Stimulated activated memory B cell treated with anti-CD40 and anti-IgM and Interleukin-4, amounts not matched to agents 10 μg/mL and 1 μg/mL and 100 μg/mL, for 72 hours (primary cell): ENCODE measurements around the gene OR51E1.

ENCODE experiments used
- ATAC-seq: fragments of 150-1000 bp; cut with Tn5 transposase; 2 replicates; pipeline ENCODE4 v1.10.0; 2021
- H3K27ac Mint-ChIP-seq: one replicate; pipeline ENCODE4 v1.8.0; 2022; ENCODE audit warnings: mild to moderate bottlenecking, mixed read lengths
- H3K27me3 Mint-ChIP-seq: one replicate; pipeline ENCODE4 v1.8.0; 2022; ENCODE audit warnings: mixed read lengths
- H3K36me3 Mint-ChIP-seq: one replicate; pipeline ENCODE4 v1.8.0; 2022; ENCODE audit warnings: mixed read lengths
- H3K4me1 Mint-ChIP-seq: one replicate; pipeline ENCODE4 v1.8.0; 2022; ENCODE audit warnings: mixed read lengths
- H3K4me3 Mint-ChIP-seq: one replicate; pipeline ENCODE4 v1.8.0; 2022; ENCODE audit warnings: mild to moderate bottlenecking, moderate library complexity, mixed read lengths
- H3K9me3 Mint-ChIP-seq: one replicate; pipeline ENCODE4 v1.8.0; 2022; ENCODE audit warnings: mixed read lengths

OR51E1 gene

DNA sequence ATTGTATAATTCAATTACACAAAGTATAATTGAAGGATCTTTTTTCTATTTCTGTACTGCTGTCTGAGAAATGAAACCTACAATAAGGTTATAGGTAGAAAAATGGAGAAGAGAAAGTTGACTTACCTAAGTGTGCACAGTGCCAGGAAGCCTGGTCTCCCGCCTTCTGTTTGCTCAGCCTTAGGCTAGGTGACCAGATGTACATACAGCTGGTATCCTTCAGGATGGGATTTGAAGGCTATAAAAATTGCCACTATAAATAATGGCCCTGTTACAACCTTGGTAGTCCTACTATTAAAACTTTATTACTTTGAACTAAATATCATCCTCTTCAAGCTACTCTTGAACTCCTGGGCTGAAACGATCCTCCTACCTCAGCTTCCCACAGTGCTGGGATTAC lies 34.2 kb downstream of the OR51E1 start:
- Mint-ChIP-seq H3K4me1 (no peaks in the 10 kb centered on the region), H3K27ac (no peak overlapping the region), H3K27me3 (peaks cover 22% of the 10 kb centered on the region), H3K9me3 (no peaks in the 10 kb centered on the region), H3K36me3 (no peaks in the 10 kb centered on the region), H3K4me3 (no peak overlapping the region)
- ATAC-seq = no peak

DNA sequence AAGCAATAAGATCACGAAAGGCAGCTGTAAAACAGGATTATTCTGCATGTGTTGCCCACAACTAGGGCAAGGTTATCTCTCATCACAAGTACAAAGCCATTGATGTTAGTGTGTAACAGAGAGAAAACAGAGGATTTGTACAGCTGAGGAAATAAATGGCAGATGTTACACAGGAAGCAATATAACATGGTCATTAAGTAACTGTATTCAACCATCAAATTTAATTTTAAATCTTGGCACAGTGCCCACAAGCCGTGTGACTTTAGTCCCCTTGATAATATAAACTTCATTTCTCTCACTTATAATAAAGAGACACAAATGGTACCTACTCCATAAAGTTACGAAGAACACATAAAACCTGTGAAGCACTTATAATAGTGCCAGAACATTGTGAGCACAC lies 36.6 kb downstream of the OR51E1 start:
- Mint-ChIP-seq H3K27ac (no peak overlapping the region), H3K27me3 (peaks cover 9% of the 10 kb centered on the region), H3K4me1 (no peaks in the 10 kb centered on the region), H3K4me3 (no peak overlapping the region), H3K36me3 (no peaks in the 10 kb centered on the region), H3K9me3 (no peaks in the 10 kb centered on the region)
- ATAC-seq = no peak

DNA sequence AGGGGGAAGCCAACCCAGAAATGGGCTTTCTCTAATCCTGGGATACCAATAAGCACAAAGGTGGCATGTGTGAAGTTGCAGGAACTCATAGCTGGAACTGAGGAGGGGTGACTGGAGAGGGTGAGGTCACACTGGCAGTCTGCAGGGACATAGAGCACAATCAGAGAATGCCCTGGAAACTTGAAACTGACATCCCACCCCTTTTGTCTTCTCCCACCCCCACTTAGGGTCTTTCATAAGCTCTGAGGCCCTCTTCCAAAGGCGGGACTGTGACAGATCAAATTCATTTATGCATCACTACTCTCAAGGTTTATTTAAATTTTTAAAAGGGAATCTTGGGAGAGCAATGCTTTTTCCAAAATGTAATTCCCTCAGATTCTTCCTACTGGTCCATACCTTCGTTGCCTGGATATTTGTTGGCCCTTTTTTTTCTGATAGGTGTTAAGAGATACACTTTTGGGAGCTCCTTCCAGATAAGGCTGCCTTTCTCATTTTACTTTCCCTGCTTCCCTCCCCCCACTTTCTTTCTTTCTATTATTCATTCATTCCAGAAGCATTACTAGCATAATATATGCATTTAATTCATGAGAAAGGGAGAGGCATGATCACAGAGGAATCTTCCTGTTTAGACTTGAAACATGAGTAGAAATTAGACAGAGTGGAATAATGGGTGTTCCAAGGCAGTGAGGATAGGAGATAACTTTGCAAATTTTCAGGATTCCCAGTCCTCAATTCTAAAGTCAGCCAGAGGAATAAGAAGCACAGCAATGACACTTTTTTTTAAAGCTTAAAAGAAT lies 39.0 kb downstream of the OR51E1 start:
- H3K36me3 Mint-ChIP-seq = no peaks in the 10 kb centered on the region

DNA sequence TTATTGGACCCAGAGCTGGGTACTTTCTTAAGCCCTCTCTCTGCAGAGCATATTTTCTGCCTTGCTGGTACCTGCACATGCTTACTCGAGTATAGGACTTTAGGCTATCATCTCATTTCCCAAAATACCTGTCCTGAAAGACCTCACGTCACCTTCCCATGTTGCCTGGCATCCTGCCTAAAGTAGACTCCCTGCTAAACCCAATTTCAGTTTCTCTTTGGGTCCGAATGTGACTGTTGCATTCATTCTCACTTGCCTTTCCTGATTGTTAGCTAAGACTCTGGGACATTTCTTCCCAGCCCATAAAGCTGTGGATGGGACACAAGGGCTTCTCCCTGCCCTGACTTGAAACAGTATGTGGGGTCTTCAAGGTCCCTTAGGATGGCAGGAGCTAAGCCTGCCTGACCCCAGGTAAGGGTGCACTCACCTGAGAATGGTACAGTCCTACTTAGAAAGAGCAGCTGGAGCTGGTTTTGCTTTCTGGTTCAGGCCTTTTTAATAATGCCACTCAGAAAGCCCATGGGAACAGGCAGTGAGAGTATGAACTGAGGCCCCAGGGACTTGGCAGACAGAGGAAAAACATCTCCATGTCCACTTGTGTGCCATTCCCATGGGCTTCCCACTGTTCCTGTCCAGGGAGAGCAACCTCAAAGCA lies 41.0 kb downstream of the OR51E1 start:
- Mint-ChIP-seq H3K4me3 (no peak overlapping the region), H3K36me3 (no peaks in the 10 kb centered on the region)
- no peak for ATAC-seq

More for the DNA sequence above, 39.0 kb downstream of the OR51E1 start:
- ATAC-seq = no peak
- H3K4me3 Mint-ChIP-seq = no peak overlapping the region
- H3K27me3 Mint-ChIP-seq = no peaks in the 10 kb centered on the region
- H3K27ac Mint-ChIP-seq = no peak overlapping the region
- no peaks in the 10 kb centered on the region for H3K4me1 Mint-ChIP-seq
- H3K9me3 Mint-ChIP-seq = no peaks in the 10 kb centered on the region

DNA sequence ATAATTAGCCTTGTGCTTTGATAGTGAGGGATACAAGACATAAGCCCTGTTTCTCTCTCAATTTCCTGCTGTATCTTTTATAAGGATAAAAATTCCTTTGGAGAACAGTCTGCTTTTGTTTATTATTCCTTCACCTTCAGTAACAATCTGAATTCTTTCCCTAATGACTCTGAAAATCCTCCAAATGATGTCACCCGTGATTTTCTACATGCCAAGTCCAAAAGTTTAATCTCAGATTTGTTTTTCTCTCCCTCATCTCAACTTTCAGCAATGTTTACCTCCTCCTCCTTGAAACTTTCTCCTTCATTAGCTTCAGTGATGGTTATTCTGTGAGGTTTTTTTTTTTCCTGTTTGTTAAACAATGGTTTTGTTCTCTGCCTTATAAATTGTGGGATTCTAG lies 51.7 kb downstream of the OR51E1 start:
- Mint-ChIP-seq H3K36me3 (no peaks in the 10 kb centered on the region), H3K27ac (no peak overlapping the region), H3K4me1 (no peaks in the 10 kb centered on the region), H3K4me3 (no peak overlapping the region), H3K9me3 (no peaks in the 10 kb centered on the region), H3K27me3 (peaks cover 10% of the 10 kb centered on the region)
- ATAC-seq = no peak

More for the DNA sequence above, 41.0 kb downstream of the OR51E1 start:
- no peak overlapping the region for H3K27ac Mint-ChIP-seq
- no peaks in the 10 kb centered on the region for H3K9me3 Mint-ChIP-seq
- H3K27me3 Mint-ChIP-seq = no peaks in the 10 kb centered on the region
- no peaks in the 10 kb centered on the region for H3K4me1 Mint-ChIP-seq

DNA sequence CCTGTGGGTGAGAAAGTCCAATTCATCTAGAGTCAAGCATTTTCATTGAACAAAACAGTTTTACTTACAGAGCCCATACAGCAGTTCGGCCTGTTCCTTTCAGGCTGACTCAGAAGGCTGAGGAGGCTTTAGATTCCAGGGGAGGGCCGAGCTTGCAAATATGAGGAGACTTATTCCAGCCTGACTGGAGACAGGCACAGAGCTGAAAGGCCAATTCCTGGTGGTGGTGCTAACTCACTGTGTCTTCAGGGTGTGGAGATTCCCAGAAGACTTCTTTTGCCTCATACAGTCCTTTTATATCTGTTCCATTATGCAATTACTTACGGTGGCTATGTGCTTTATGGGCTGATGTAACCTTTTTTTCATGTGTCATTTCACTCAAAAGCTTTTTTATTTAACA lies 53.8 kb downstream of the OR51E1 start, which contains the start of gene OR51E2:
Gene OR51E2 (minus strand): TSS at position 269 of the 400 bp plus-strand sequence. CDS start 15,142 bp downstream, outside the sequence.
- H3K4me3 Mint-ChIP-seq = no peak within 1 kb of the TSS
- no peaks in the 10 kb centered on the region for H3K4me1 Mint-ChIP-seq
- ATAC-seq = no peak
- H3K27ac Mint-ChIP-seq = no peak within 1 kb of the TSS
- no peaks in the 10 kb centered on the region for H3K9me3 Mint-ChIP-seq
- H3K36me3 Mint-ChIP-seq = no peaks in the 10 kb centered on the region
- peaks cover 10% of the 10 kb centered on the region for H3K27me3 Mint-ChIP-seq

DNA sequence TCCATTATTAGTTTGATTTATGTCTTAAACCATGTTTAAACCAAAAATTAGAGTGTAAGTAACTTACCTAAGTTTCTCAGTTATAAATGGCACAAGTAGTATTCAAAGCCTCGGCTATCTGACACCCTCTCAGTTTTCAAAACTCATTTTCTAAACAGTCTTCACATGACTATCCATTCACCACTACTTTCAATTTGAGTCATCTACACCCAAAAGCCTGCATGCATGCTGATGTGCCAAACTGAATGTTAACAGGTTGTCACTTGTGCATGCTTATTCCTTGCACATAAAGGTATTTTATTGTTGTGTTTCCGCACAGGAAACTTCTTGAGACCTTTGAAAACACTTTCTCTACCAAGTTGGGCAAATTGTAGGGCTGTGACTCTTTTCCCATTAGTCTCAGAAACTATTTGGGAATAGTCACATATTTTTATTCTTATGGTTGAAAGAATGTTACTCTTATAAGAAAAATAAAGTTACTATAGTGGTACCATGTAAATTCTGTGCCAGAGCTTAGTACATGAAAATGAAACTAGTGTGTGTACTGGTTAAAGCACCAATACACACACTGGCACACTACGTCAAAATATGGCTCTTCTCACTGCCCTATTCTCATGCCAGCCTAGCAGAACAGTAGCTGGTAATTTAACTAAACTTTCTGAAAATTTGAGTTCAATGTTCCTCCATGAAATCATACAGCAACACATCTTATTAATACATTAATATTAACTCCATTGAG lies 56.1 kb downstream of the OR51E1 start:
- H3K4me3 Mint-ChIP-seq = no peak overlapping the region
- H3K36me3 Mint-ChIP-seq = no peaks in the 10 kb centered on the region
- no peak overlapping the region for H3K27ac Mint-ChIP-seq
- no peaks in the 10 kb centered on the region for H3K4me1 Mint-ChIP-seq
- no peak for ATAC-seq
- H3K9me3 Mint-ChIP-seq = no peaks in the 10 kb centered on the region
- H3K27me3 Mint-ChIP-seq = peaks cover 10% of the 10 kb centered on the region

DNA sequence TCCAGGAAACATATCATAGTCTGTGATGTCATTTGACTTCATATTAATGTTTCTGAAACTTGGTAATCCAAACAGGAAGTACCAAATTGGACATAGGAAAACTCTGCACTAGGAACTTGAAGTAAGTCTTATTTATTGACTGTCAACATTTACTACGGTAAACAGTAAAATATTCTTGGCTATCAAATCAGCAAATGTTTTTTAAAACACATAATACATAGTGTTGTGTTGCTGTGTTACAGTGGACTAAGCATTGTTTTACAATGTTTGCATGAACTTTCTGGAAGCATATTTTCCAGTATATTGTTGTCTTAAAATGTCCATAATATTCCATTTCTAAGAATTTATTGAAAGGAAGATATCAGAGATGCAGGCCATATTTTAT lies 56.6 kb downstream of the OR51E1 start:
- no peaks in the 10 kb centered on the region for H3K9me3 Mint-ChIP-seq
- H3K27me3 Mint-ChIP-seq = peaks cover 10% of the 10 kb centered on the region
- no peak overlapping the region for H3K27ac Mint-ChIP-seq
- no peaks in the 10 kb centered on the region for H3K36me3 Mint-ChIP-seq
- H3K4me1 Mint-ChIP-seq = no peaks in the 10 kb centered on the region
- no peak for ATAC-seq
- no peak overlapping the region for H3K4me3 Mint-ChIP-seq

DNA sequence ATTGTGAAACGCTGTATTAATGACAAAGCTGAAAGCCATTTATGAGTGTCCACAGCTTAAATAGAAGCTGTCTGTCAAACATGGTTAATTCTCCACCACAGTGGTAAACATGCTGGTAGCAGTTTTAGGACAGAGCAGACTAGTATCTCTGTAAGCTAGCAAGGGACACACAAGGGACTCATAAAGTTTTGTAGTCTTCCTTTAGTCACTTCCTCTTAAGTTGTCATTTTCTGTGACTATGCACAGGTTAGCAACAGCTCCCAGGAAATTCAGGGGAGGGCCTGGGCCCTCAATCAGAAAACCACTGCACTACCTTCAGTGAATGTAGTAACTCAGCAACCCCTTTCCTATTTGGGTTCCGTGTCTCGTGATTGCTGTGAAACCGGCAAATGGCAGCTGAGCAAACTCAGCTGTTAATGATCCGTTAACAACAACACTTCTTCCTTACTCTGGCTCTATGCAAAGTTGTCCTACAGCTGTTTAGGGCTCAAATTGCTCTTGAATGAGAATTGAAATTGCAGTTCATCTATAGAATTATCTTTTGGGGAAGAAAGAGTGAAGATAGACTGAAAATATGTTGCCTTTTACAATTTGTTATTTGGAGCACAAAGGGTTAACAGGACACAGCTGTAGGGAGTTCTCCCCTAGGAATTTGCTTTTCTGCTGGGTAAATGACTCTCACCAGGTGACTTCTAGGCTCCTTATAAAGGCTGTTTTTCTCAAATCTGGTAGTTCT lies 60.4 kb downstream of the OR51E1 start, which contains the start of gene MMP26:
Gene MMP26 (plus strand): TSS at position 731 of the 736 bp plus-strand sequence.
- no peak for ATAC-seq
- H3K27ac Mint-ChIP-seq = no peak within 1 kb of the TSS

DNA sequence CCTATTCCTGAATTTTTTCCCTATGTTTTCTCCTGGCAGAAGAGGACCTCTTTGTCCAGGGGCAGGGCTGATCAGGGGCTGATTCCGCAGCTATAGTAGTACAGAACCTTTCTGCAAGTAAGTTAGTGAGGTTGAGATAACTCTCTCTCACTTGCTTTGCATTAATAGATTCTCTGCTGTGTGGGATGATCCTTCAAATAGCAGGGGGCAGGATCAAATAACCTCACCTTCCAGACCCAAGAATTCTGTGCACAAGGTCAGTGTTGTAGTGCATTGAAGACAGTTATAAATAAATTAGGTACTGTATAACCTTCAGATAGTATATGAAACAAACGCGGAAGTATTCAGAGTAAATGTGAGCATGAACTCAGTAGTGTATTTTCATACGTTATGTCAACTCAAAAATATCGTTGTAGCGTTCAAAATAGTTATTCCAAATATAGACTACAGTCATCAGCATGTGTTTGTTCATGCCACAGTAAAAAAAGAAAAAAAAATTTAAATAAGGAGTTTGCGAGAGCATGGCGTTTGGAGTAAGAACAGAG lies 61.1 kb downstream of the OR51E1 start:
- Mint-ChIP-seq H3K36me3 (no peaks in the 10 kb centered on the region), H3K27ac (no peak overlapping the region), H3K9me3 (no peaks in the 10 kb centered on the region), H3K27me3 (peaks cover 12% of the 10 kb centered on the region), H3K4me1 (no peaks in the 10 kb centered on the region), H3K4me3 (no peak overlapping the region)
- ATAC-seq = no peak

More for the DNA sequence above, 60.4 kb downstream of the OR51E1 start, which contains the start of gene MMP26:
- Mint-ChIP-seq H3K27me3 (peaks cover 10% of the 10 kb centered on the region), H3K4me3 (no peak within 1 kb of the TSS), H3K36me3 (no peaks in the 10 kb centered on the region), H3K9me3 (no peaks in the 10 kb centered on the region), H3K4me1 (no peaks in the 10 kb centered on the region)
